22Rv1 (cell line): Measurements from ENCODE around the gene ESYT2.

Experiments used
- H3K27ac ChIP-seq: fragments of 450-650 bp; 2 replicates; pipeline ENCODE4 v1.5.1; 2017
- ZFX ChIP-seq: fragments of 450-650 bp; IDR thresholded peaks from 2 replicates; pipeline ENCODE4 v1.6.1; 2017; ENCODE audit warnings: antibody characterized with exemption, borderline replicate concordance
- TF ChIP-seq, protein P1 (sequence below): fragments of 450-650 bp; IDR thresholded peaks from 2 replicates; pipeline ENCODE4 v1.5.1; 2017; ENCODE audit warnings: mild to moderate bottlenecking

ESYT2 gene

DNA sequence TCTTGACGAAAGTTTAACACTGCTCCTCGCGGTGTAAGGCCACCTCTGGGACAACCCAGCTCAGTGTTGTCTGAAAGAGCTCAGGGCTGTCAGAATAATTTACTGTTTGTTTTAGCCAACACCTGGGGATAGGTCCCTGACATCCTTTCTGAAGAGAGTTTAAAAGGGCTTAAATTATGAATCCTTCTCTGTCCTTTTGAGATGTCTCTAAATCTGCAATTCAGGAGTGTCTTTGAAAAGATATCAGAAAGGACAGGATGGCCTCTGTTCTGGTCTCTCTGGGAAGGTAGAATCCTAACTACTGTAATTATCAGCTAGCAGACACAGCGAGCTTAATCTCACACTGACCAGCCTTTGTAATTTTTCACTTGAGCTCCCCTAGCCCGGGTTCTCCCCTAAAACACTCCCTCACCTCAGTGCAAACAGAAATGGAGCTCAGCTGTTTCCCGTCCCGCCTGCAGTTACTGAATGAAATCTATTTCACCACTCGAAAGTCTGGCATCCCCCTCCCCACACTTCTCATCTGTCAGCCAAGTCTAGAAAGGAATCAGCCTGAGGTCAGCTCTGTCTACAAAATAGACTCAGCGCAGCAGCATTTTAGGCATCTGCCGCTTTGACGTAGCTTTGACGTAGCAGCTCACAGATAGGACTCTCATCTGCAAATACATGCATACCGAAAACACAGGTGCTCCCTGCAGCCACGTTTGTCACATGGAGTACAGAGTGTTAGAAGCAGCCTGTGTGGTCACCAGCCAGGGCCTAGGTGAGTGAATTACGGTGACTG, 31.9 kb upstream of the ESYT2 start:
- no peak for TF ChIP-seq ZFX
- TF ChIP-seq, protein P1, sequence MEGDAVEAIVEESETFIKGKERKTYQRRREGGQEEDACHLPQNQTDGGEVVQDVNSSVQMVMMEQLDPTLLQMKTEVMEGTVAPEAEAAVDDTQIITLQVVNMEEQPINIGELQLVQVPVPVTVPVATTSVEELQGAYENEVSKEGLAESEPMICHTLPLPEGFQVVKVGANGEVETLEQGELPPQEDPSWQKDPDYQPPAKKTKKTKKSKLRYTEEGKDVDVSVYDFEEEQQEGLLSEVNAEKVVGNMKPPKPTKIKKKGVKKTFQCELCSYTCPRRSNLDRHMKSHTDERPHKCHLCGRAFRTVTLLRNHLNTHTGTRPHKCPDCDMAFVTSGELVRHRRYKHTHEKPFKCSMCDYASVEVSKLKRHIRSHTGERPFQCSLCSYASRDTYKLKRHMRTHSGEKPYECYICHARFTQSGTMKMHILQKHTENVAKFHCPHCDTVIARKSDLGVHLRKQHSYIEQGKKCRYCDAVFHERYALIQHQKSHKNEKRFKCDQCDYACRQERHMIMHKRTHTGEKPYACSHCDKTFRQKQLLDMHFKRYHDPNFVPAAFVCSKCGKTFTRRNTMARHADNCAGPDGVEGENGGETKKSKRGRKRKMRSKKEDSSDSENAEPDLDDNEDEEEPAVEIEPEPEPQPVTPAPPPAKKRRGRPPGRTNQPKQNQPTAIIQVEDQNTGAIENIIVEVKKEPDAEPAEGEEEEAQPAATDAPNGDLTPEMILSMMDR: no peak
- H3K27ac ChIP-seq: peak overlapping the region; percentile 46

DNA sequence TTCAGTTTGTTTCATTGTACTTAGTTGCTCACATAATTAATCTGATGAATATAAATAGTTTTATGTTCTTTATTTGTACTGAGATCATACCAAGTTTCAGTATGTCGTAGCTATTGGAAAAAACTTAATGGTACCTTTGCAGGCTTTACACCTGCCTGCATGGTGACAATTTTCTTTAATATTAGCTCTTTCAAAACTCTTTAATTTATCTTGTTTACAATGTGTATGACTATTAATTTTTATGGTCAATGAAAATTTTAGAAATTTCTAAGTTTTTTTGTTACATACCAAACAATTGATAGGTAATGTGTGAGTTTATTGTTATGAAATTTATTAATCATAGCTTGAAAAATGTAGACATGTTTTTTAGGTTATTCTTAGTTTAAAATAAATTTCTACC, 31.1 kb upstream of the ESYT2 start:
- H3K27ac ChIP-seq: no peak overlapping the region
- TF ChIP-seq, protein P1: no peak

DNA sequence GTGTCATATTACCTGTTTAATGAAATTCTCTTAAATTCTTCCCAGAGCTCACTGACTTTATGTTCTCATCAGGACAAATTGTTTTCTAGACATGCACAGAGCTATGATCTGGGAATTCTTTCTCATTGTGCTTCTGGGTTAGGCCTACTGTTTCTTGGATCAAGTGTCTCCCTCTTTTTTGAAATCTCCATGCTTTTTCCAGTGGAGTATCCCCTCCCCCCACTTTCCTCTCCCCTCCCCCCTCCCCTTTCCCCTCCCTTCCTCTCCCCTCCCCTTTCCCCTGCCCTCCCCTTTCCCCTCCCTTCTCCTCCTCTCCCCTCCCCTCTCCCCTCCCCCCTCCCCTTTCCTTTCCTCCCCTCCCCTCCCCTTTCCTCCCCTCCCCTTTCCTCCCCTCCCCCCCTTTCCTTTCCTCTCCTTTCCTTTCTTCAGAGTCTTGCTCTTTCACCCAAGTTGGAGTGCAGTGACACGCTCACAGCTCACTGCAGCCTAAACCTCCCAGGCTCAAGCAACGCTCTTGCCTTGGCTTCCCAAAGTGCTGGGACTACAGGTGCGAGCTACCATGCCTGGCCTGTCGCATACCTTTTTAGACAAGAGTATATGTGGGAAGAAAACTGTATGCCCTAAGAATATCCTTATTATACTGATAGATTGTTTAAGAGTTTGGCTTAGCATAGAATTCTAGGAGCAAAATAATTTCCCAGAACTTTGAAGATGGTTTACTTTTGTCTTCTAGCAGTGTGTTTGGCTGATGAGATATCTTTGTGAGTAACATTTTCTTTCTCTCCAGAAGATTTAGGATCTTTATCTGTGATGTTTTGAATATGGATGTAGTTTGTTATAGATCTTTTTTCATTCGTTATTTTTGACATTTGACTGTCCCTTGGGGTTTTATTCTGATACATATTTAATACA, 29.5 kb upstream of the ESYT2 start:
- TF ChIP-seq, protein P1: no peak
- no peak for TF ChIP-seq ZFX
- H3K27ac ChIP-seq: peak overlapping the region; percentile 43; the same call in 1 of the 2 replicates

DNA sequence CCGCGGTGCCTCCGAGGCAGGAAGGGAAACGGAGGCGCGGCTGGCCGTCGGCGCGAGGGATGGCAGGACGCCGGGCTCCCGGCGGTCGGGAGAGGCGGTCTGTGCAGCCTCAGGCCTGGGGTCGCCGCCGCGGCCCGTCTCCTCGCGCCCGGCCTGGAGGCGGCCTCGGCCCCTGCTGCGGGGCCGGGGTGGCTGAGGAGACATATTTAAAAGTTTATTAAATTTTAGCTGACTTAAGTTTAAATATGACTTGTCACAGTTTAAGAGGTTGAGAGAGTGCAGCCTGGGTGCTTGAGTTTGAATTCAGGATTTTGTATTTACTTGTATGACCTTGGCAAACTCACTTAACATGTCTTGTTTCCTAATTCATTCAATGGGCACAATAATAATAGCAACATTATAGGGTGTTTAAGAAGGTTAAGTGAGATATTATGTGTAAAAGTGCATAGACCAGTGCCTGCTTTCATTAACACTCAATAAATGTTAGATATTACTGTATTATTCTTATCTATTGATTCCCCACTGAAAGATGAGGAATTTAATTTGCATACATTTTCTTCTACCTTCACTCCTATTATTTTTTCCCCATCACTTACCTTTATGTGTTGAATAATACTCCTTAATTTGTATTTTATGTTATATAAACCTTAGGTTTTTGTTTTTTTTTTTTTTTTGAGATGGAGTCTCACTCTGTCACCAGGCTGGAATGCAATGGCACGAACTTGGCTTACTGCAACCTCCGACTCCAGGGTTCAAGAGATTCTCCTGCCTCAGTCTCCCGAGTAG, 27.8 kb upstream of the ESYT2 start:
- TF ChIP-seq, protein P1: no peak; the same call in 1 of the 2 replicates
- no peak for TF ChIP-seq ZFX
- peak overlapping the region; percentile 70 for H3K27ac ChIP-seq

DNA sequence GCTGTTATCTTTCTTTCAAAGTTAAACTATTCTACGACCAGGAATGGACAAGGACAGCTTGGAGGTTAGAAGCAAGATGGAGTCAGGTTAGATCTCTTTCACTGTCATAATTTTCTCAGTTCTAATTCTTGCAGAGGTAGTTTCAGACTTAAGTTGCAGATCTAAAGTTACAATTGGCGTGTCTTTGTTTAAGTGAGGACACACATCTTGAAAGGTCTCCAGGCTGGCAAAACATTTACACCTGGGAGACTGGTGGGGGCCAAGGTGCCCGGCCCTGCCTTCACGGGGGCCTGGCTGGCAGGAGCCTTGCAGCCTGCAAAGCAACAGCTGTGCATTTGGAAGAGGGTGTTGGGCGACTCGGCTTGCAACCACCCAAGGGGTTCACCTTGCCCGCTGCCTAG, 25.4 kb upstream of the ESYT2 start:
- H3K27ac ChIP-seq: peak overlapping the region; percentile 70; the same call in 1 of the 2 replicates
- TF ChIP-seq, protein P1: no peak
- no peak for TF ChIP-seq ZFX

DNA sequence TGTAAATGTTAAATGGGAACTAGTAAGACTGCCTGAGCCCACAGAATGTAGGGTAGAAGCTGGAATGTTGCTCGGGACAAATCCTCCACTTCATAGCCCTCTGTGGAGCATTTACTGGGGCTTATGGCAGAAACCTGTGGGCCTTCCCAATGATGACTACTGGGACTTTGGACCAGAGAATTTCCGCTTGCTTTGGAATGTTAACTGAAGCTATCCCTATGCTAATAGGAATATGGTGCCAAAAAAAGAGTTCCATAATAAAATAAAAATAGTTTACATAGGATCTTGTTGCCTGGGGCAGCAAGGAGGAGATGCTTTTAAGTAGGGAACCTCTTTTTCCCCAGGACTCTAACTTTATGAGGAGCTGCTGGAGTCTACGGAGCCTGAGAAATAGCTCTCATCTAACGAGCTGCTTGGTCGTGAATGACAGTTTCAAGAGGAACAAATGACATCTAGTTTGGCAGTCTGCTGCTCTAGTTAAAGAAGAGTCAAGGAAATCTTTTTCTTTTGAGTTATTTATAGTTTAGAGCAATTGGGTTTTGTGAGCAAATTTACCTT, 21.3 kb upstream of the ESYT2 start:
- TF ChIP-seq, protein P1: no peak
- no peak for TF ChIP-seq ZFX
- no peak overlapping the region for H3K27ac ChIP-seq
